ENCODE data around the gene CFAP251. TPM values are rescaled to one million over a fixed set of nuclear protein-coding genes. Genes with fewer than 3 reads are reported as not detected.

CFAP251 gene
- total RNA-seq, 1 donor from 2014 or later = 4.7 TPM

GRCh38 chr12:121894633-121895032, 23.8 kb upstream of the CFAP251 start:
- Histone ChIP-seq H4K20me1 (ENCODE audit: insufficient read depth, low read length) (peaks cover 47% of the 10 kb centered on the region), H2AFZ (ENCODE audit: low read depth, low read length) (no peak overlapping the region), H3K9me3 (ENCODE audit: insufficient read depth, low read depth, low read length) (no peaks in the 10 kb centered on the region), H3K9ac (ENCODE audit: low read length) (peak overlapping the region; percentile 52), H3K4me1 (ENCODE audit: insufficient read depth, low read length) (peaks cover 10% of the 10 kb centered on the region), H3K79me2 (ENCODE audit: insufficient read depth, low read length) (peaks cover 64% of the 10 kb centered on the region), H3K4me2 (ENCODE audit: low read length) (peak overlapping the region; percentile 29), H3K4me3 (ENCODE audit: insufficient read depth, low read depth, low read length) (no peak overlapping the region), H3K27ac (ENCODE audit: low read depth, low read length) (peak overlapping the region; percentile 59), H3K27me3 (ENCODE audit: insufficient read depth, low read length) (no peaks in the 10 kb centered on the region), H3K36me3 (ENCODE audit: insufficient read depth, low read length) (peaks cover 26% of the 10 kb centered on the region)
- H3K27me3 Mint-ChIP-seq (ENCODE audit: low read depth, unreplicated experiment) = no peaks in the 10 kb centered on the region
- H3K4me3 Mint-ChIP-seq (ENCODE audit: unreplicated experiment) = peak overlapping the region; percentile 23
- H3K9me3 Mint-ChIP-seq (ENCODE audit: unreplicated experiment) = no peaks in the 10 kb centered on the region
- H3K27ac Mint-ChIP-seq (ENCODE audit: unreplicated experiment) = no peak overlapping the region
- peak; percentile 41 for DNase-seq (ENCODE audit: low read depth)
- H3K36me3 Mint-ChIP-seq (ENCODE audit: low read depth, unreplicated experiment) = peaks cover 7% of the 10 kb centered on the region
- no peak for FAIRE-seq
- TF ChIP-seq EZH2 (IDR thresholded peaks at IDR 0.05; ENCODE audit: insufficient read depth, low read length) = no peak
- peak; percentile 18 for TF ChIP-seq CTCF (IDR thresholded peaks at IDR 0.05; ENCODE audit: insufficient read depth, low read depth, low read length)
- peaks cover 22% of the 10 kb centered on the region for H3K4me1 Mint-ChIP-seq (ENCODE audit: low read depth, unreplicated experiment)

GRCh38 chr12:121898287-121898686, 20.1 kb upstream of the CFAP251 start:
- Mint-ChIP-seq H3K4me3 (ENCODE audit: unreplicated experiment) (no peak overlapping the region), H3K36me3 (ENCODE audit: low read depth, unreplicated experiment) (peaks cover 13% of the 10 kb centered on the region), H3K4me1 (ENCODE audit: low read depth, unreplicated experiment) (peaks cover 17% of the 10 kb centered on the region), H3K27ac (ENCODE audit: unreplicated experiment) (no peak overlapping the region), H3K27me3 (ENCODE audit: low read depth, unreplicated experiment) (no peaks in the 10 kb centered on the region), H3K9me3 (ENCODE audit: unreplicated experiment) (no peaks in the 10 kb centered on the region)
- no peak for DNase-seq (ENCODE audit: low read depth)
- Histone ChIP-seq H3K4me3 (ENCODE audit: insufficient read depth, low read depth, low read length) (no peak overlapping the region), H3K9ac (ENCODE audit: low read length) (no peak overlapping the region), H3K27ac (ENCODE audit: low read depth, low read length) (no peak overlapping the region), H3K9me3 (ENCODE audit: insufficient read depth, low read depth, low read length) (no peaks in the 10 kb centered on the region), H3K4me1 (ENCODE audit: insufficient read depth, low read length) (peaks cover 5% of the 10 kb centered on the region), H3K27me3 (ENCODE audit: insufficient read depth, low read length) (no peaks in the 10 kb centered on the region), H3K36me3 (ENCODE audit: insufficient read depth, low read length) (peaks cover 50% of the 10 kb centered on the region), H3K4me2 (ENCODE audit: low read length) (no peak overlapping the region), H4K20me1 (ENCODE audit: insufficient read depth, low read length) (peaks cover 42% of the 10 kb centered on the region), H3K79me2 (ENCODE audit: insufficient read depth, low read length) (peaks cover 34% of the 10 kb centered on the region), H2AFZ (ENCODE audit: low read depth, low read length) (no peak overlapping the region)
- no peak for TF ChIP-seq EZH2 (IDR thresholded peaks at IDR 0.05; ENCODE audit: insufficient read depth, low read length)
- no peak for TF ChIP-seq CTCF (IDR thresholded peaks at IDR 0.05; ENCODE audit: insufficient read depth, low read depth, low read length)
- no peak for FAIRE-seq

GRCh38 chr12:121899590-121899989, 18.8 kb upstream of the CFAP251 start:
- H3K79me2 ChIP-seq (ENCODE audit: insufficient read depth, low read length) = peaks cover 21% of the 10 kb centered on the region

More at GRCh38 chr12:121899590-121899989, 18.8 kb upstream of the CFAP251 start:
- no peaks in the 10 kb centered on the region for H3K27me3 Mint-ChIP-seq (ENCODE audit: low read depth, unreplicated experiment)
- no peaks in the 10 kb centered on the region for H3K4me1 ChIP-seq (ENCODE audit: insufficient read depth, low read length)
- no peak overlapping the region for H3K9ac ChIP-seq (ENCODE audit: low read length)
- no peak for TF ChIP-seq EZH2 (IDR thresholded peaks at IDR 0.05; ENCODE audit: insufficient read depth, low read length)
- TF ChIP-seq CTCF (IDR thresholded peaks at IDR 0.05; ENCODE audit: insufficient read depth, low read depth, low read length) = no peak
- DNase-seq (ENCODE audit: low read depth) (no peak), FAIRE-seq (no peak)
- H3K4me3 ChIP-seq (ENCODE audit: insufficient read depth, low read depth, low read length) = no peak overlapping the region
- peaks cover 30% of the 10 kb centered on the region for H4K20me1 ChIP-seq (ENCODE audit: insufficient read depth, low read length)
- H3K27ac Mint-ChIP-seq (ENCODE audit: unreplicated experiment) = no peak overlapping the region
- no peaks in the 10 kb centered on the region for H3K27me3 ChIP-seq (ENCODE audit: insufficient read depth, low read length)
- H3K9me3 ChIP-seq (ENCODE audit: insufficient read depth, low read depth, low read length) = no peaks in the 10 kb centered on the region
- H2AFZ ChIP-seq (ENCODE audit: low read depth, low read length) = no peak overlapping the region
- H3K9me3 Mint-ChIP-seq (ENCODE audit: unreplicated experiment) = no peaks in the 10 kb centered on the region
- no peak overlapping the region for H3K27ac ChIP-seq (ENCODE audit: low read depth, low read length)
- H3K4me1 Mint-ChIP-seq (ENCODE audit: low read depth, unreplicated experiment) = peaks cover 6% of the 10 kb centered on the region
- no peak overlapping the region for H3K4me3 Mint-ChIP-seq (ENCODE audit: unreplicated experiment)
- H3K4me2 ChIP-seq (ENCODE audit: low read length) = no peak overlapping the region
- peaks cover 17% of the 10 kb centered on the region for H3K36me3 Mint-ChIP-seq (ENCODE audit: low read depth, unreplicated experiment)
- peaks cover 54% of the 10 kb centered on the region for H3K36me3 ChIP-seq (ENCODE audit: insufficient read depth, low read length)

Data from astrocyte (in vitro differentiated cells and primary cell).